OCI-LY7 (cell line): ENCODE results near the gene CCBE1.

ENCODE experiments used
- EZH2phosphoT487 ChIP-seq: fragments of 200-600 bp; sonication (generic); IDR thresholded peaks from 2 replicates; pipeline ENCODE4 v1.6.1; 2018; ENCODE audit warnings: low read depth, borderline replicate concordance, mild to moderate bottlenecking, mixed run types, antibody characterized with exemption, low read length, moderate library complexity, mixed read lengths
- TF ChIP-seq, protein P1 (sequence below): fragments of 200-600 bp; sonication (generic); conservative IDR thresholded peaks from 2 replicates; pipeline ENCODE4 v1.5.1; 2014; ENCODE audit warnings: mild to moderate bottlenecking, antibody characterized with exemption, low read length, moderate library complexity, mixed read lengths

DNA sequence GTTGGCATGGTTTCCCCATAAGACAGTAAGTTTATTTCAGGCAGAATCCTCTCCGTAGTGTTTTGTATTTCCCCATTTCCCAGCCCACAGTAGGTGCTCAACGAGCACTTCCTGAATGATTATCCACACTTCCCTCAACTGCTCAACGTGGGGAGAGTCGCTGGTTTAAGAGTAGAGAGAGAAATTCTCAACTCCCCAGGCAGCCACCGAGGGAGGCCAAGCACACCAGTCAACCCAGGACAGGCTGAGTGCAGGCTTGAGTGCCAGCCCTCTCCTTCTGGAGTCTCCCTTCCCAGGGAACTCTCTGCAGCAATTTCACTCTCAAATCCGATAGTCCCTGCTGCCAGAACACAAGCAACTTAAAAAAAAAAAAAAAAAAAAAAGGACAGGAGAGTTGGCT lies 246.2 kb downstream of the CCBE1 start:
- TF ChIP-seq, protein P1, sequence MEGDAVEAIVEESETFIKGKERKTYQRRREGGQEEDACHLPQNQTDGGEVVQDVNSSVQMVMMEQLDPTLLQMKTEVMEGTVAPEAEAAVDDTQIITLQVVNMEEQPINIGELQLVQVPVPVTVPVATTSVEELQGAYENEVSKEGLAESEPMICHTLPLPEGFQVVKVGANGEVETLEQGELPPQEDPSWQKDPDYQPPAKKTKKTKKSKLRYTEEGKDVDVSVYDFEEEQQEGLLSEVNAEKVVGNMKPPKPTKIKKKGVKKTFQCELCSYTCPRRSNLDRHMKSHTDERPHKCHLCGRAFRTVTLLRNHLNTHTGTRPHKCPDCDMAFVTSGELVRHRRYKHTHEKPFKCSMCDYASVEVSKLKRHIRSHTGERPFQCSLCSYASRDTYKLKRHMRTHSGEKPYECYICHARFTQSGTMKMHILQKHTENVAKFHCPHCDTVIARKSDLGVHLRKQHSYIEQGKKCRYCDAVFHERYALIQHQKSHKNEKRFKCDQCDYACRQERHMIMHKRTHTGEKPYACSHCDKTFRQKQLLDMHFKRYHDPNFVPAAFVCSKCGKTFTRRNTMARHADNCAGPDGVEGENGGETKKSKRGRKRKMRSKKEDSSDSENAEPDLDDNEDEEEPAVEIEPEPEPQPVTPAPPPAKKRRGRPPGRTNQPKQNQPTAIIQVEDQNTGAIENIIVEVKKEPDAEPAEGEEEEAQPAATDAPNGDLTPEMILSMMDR, result no peak
- TF ChIP-seq EZH2phosphoT487, result no peak
